Stimulated activated CD4-positive, alpha-beta T cell treated with anti-CD3 and anti-CD28 coated beads, Interleukin-1b, Interleukin-23, amount 100 ng/mL, for 4 hours (primary cell): ENCODE data around the gene CLPX.
"Not testable (repeated sequence)": the region's sequence is repeated elsewhere in the genome, so short reads cannot be mapped to it uniquely, and the experiment has no call there.

Source experiments
- DNase-seq, 2 donors: peaks; one replicate each; pipeline ENCODE4 v3.0.0-alpha.2; 2020; ENCODE audit warnings: low read depth in 2 of 2

The CLPX gene

GRCh38 chr15:65206750-65207149 is 21.6 kb upstream of the CLPX start:
- DNase-seq, result no peak

- DNase-seq, result no peak
Observed at GRCh38 chr15:65204931-65205660, 20.0 kb upstream of the CLPX start.

GRCh38 chr15:65204236-65204930 is 19.2 kb upstream of the CLPX start:
- DNase-seq, result no peak

- no peak for DNase-seq
Observed at GRCh38 chr15:65201918-65202317, 16.8 kb upstream of the CLPX start.

- no peak for DNase-seq
Observed at GRCh38 chr15:65198571-65198970, 13.4 kb upstream of the CLPX start.

GRCh38 chr15:65197337-65197645 is 12.1 kb upstream of the CLPX start:
- no peak for DNase-seq

- no peak for DNase-seq
Observed at GRCh38 chr15:65196637-65197336, 11.6 kb upstream of the CLPX start.

GRCh38 chr15:65195548-65195923 is 10.4 kb upstream of the CLPX start:
- no peak for DNase-seq

- DNase-seq, result no peak
Observed at GRCh38 chr15:65194826-65195547, 9.8 kb upstream of the CLPX start.

GRCh38 chr15:65192016-65192415 is 6.9 kb upstream of the CLPX start:
- no peak for DNase-seq

GRCh38 chr15:65189102-65189740 is 4.1 kb upstream of the CLPX start:
- DNase-seq, result no peak

GRCh38 chr15:65188472-65188871 is 3.3 kb upstream of the CLPX start:
- not testable (repeated sequence) for DNase-seq

GRCh38 chr15:65184305-65184867 is 756 bp downstream of the CLPX start:
- peak in 1 of 2 donors; percentile 6 for DNase-seq

- no peak for DNase-seq
Observed at GRCh38 chr15:65183865-65184159, 1.3 kb downstream of the CLPX start.

GRCh38 chr15:65182538-65182937 is 2.6 kb downstream of the CLPX start:
- no peak for DNase-seq

- not testable (repeated sequence) for DNase-seq
Observed at GRCh38 chr15:65181582-65182353, 3.4 kb downstream of the CLPX start.

- no peak for DNase-seq
Observed at GRCh38 chr15:65180167-65180566, 5.0 kb downstream of the CLPX start.

GRCh38 chr15:65177901-65178300 is 7.2 kb downstream of the CLPX start:
- no peak for DNase-seq

- no peak for DNase-seq
Observed at GRCh38 chr15:65176056-65176455, 9.1 kb downstream of the CLPX start.

- no peak for DNase-seq
Observed at GRCh38 chr15:65175511-65175910, 9.6 kb downstream of the CLPX start.

- no peak for DNase-seq
Observed at GRCh38 chr15:65174509-65174908, 10.6 kb downstream of the CLPX start.
